Stimulated activated CD8-positive, alpha-beta memory T cell treated with anti-CD3 and anti-CD28 coated beads, Interleukin-15, amount 100 ng/mL, for 24 hours (primary cell): ENCODE data around the gene ST3GAL3.
"Not testable (repeated sequence)": the region's sequence is repeated elsewhere in the genome, so short reads cannot be mapped to it uniquely, and the experiment has no call there.

Experiments used
- DNase-seq: peaks from one replicate; pipeline ENCODE4 v3.0.0-alpha.2; 2020; ENCODE audit warnings: low read depth

The ST3GAL3 gene

DNA sequence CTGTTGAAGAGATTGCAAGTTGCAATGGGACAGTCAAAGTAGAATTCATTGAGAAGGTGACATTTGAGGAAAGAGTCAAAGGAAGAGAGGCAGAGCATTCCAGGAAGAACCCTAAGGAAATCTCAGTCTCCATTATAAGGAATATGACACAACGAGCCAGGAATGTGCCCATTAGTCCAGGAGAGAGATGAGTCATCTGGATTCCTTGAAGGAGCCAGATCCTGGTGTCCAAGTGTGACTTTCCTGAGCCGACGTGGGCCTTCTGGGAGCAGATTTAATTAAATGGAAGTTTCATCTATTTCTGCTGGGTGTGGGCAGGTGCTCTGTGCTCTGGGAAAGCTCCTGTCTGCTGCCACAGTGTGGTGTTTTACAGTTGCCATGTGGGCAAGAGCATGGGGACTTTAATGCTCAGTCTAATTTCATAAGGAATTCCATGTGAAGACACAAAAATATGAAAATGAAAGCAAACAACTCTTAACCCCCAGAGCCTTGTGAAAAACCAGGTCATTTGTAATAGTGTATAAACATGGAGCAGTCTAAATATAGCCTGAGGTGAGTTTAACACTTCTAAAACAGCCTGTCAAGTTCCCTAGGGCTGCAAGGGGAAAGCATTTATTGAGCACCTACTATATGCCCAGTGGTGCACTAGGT, 114.8 kb downstream of the ST3GAL3 start:
- DNase-seq = no peak

DNA sequence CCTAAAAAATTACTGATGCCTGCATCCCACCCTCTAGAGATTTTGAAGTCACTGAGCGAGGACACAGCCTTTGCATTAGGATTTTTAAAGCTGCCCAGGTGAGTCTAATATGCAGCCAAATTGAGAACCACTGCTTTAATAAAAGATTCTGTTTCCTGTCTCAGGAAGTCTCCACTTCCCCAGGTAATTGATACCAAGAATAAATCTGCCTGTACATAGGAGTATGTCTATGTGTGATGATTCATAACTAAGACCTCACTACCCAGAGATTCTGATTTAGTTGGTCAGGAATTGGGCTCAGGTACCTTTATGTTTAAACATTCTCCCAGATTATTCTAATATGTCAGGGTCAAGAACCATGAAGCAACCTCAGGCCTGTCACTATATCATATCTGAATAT, 117.5 kb downstream of the ST3GAL3 start:
- no peak for DNase-seq

DNA sequence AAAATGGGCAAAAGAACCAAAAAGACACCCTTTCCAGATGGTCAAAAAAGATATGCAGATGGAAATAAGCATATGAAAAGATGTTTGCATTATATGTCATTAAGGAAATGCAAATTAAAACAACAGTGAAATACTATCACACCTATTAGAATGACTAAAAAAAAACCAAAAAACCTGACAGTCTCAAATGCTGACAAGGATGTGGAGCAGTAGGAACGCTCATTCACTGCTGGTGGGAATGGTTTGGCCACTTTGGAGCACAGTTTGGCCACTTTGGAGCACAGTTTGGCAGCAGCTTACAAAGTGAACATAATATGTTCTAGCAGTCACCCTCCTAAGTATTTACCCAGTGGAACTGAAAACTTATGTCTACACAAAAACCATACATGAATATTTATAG, 121.2 kb downstream of the ST3GAL3 start:
- DNase-seq = no peak

DNA sequence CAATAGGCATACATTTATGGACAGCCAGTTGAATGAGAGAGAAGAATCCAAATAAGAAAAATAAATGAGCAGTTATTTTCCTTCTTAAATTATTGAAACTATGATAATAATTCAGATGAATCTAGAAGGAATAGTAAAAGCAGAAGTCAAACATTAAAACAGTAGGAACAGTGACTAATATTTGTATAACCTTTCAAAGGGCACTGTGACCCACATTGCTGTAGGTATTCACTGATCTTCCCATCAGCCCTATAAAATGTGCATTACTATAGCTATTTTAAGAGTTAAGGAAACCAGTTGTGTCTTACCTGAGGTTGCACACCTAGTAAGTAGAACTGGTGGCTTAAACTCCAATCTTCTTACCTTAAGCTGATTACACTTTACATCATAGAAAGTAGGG, 123.5 kb downstream of the ST3GAL3 start:
- DNase-seq = no peak

DNA sequence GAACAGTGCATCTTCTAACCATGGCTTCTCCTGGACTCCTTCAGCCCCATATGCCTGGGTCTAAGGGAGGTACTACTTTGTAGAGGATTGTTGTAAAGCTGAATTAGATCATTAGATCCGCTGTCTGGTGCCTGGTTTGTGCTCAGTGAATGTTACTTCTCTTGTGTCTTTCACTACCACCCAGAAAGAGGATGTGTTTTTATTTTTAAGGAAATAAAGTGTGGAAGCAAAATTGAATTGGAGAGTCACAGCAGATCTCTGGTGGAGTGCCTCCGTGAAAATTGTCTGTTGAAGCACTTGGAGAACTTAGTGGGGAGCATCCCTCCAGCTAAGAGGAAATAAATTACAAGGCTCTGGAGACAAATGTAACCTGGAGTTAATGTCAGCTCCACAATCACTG, 124.5 kb downstream of the ST3GAL3 start:
- no peak for DNase-seq

DNA sequence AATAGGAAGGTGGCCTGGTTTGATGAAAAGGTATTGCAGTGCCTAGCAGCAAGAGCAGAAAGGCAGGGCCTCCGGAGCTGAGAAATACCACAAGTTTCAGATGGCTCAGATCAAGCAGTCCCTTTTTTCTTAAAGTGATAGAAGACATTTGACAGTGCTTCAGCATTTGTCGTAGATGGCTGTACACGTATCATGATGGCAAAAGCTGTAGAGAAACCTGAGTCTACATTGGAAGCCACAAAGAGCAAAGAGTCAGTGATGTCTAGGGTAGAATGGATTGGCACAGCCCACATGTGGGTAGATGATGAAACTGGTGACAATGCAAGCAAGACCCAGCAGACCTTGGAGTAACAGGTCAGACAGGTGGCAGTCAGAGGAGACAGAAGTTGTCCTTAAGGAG, 124.9 kb downstream of the ST3GAL3 start:
- no peak for DNase-seq

DNA sequence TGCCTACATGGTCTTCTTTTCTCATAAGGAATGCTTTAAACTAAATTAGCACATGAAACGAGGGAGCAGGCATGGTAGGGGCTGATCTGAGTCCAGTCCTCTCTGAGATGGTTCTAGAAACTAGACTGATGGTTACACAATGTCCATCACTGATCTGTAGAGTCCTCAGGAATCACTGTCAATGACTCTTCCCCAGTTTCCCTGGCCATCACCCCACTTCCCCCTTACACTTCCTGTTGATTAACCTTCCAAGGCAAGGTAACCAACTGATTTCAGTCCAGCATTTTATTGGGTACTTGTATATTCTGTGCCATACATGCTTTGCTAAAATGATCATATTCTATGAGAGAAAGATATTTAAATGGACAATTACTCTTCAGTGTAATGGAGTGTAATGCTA, 125.7 kb downstream of the ST3GAL3 start:
- no peak for DNase-seq

DNA sequence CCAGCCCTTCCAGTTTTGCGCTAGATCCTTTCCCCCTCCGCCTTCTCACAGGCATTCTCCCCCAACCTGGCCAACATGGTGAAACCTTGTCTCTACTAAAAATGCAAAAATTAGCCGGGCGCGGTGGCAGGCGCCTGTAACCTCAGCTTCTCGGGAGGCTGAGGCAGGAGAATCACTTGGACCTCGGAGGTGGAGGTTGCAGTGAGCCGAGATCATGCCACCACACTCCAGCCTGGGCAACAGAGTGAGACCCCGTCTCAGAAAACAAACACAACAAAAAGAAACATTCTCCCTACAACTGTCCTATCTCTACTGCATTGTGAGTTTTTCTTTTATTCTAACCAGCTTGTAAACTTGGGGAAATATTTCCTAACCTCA, 126.6 kb downstream of the ST3GAL3 start:
- DNase-seq = not testable (repeated sequence)

DNA sequence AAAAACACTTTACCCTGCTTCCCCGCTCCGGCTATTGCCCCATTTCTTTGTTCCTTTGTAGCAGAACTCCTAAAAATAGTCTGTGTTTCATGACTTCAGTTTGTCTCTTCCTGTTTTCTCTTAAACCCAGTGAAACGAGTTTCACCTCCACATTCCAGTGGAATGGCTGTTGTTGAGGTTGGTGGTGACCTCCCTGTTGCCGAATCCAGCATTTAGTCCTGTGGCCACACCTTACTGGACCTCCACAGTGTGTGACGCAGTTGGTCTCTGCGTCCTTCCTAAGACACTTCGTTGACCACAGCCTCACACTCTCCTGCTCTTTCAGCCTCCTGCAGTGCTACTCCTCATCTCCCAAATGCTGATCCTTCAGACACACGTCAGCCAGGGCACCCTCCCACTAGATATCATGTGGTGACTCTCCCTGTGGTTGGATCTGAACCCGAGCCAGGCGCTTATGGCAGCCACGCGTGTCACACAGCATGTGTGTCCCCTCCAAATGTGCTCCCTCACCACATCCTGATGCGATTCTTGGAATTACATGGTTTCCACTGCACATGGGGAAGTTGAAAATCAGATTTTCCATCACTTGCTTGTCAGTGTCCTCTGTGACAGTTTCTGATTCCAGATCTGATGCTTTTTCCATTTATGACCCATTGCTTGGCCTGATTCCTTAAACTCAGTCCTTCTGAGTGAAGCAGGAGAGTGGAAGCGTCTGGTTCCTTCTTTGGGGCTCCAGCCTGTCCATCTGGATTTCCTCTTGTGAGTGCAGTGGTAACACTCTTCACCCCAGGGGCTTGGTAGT, 127.1 kb downstream of the ST3GAL3 start:
- no peak for DNase-seq

DNA sequence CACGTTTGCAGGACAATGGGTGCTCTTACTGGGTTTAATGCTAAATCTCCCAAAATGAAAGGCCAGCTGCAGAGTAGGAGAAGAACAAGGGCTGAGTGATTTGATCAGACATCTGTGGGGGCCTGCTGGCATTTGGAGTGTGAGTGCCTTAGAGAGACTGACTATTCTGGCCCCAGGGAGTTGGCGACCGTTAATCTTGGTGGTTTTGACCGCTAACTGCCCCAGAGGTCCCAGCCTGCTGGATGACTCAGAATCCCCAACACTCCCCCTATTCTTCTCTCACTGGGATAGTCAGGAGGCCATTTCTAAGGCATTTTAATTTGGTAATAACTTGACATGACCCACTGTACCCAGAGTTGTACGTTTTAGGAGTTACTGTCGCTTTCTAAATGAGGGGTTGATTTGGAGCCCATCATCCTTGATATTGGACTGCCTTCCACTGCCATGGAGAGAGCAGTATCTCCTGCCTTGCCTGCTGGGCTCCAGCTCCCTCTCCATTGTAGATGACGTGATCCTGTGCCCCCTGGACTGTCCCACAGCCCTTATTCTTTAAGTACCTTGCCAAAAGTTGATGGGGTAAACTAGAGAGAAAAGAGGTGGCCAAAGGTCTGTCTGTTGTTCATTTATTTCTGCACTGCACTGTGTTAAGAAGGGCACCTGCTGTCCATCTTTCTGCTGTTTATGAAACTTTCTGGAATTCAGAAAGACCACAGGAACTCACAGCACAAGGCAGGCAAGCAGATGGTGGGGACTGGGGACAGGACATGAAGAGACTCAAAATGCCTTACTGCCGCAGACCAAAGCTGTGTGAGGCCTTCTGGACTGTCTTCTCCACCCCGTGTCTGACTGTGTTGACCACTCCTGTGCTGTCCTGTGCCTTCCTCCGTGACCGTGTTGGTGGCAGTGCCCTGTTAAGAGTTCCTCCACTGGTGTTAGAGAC, 128.0 kb downstream of the ST3GAL3 start:
- DNase-seq = no peak

DNA sequence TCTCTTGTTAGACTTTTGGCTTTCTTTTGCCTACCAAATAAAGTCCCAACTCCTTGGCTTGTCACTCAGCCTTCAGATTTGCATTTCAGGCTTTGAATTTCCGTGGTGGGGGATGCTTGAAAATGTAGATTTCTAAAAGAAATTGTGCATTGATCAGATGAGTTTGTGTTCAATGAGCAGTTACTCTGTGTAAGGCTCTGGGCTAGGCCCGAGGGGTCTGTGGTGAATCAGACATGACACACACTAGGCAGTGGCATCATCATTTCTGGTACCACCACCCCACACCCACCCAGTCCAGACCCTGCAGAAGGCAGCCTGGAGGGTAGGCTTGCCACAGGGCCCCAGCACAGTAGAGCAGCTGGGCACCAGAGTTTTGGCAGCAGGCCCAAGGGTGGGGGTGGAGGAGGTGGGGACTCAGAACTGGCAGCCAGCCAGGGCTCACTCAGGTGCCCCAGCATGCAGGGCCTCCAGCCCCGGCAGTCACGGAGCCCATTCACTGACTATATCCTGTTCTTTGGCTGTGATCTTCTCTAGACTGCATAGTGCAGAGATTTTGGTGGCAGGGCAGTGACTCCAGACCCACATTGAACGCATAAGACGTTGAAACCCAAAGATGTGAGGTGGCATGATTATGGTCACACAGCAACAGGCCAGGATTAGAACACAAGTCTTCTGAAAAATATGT, 129.1 kb downstream of the ST3GAL3 start:
- DNase-seq = peak; percentile 37

DNA sequence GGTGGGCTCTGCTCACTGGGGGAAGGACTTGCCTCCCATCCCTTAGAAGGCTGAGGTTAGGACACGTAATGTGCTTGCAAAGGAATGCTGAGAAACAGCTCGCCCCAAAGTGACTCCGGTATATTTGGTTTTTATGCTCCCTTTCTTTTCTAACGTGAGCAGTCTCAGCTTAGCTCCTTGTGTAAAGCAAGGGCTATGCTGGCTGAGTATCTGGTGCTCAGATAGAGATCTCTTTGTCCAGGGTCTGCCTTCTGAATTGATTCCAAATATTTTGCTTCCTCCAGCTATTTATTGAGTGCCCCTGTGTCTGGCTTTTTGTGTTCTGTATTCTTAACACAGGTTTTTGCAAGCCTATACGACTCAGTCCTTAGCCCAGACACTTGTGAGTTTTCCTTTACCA, 131.7 kb downstream of the ST3GAL3 start:
- DNase-seq = no peak

DNA sequence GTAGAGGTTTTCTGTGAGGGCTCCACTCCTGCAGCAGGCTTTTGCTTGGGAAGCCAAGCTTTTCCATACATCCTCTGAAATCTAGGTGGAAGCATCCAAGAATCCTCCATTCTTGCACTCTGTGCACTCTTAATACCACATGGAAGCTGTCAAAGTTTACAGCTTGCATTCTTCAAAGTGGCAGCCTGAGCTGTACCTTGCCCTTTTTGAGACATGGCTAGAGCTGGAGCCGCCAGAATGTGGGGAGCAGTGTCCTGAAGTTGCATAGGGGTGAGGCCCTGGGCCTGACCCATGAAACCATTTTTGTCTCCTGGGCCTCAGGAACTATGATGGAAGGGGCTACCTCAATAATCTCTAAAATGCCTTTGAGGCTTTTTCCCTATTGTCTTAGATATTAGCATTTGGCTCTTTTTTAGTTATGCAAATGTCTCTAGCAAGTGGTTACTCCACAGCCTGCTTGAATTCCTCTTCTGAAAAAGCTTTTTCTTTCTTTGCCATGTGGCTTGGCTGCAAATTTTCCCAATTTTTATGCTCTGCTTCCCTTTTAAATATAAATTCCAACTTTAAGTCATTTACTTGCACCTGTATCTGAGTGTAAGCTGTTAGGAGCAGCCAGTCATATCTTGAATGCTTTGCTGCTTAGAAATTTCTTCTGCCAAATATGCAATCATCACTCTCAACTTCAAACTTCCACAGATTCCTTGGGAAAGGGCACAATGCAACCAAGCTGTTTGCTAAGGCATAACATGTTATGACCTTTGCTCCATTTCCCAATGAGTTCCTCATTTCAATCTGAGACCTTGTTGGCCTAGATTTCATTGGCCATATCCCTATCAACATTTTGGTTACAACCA, 134.2 kb downstream of the ST3GAL3 start:
- DNase-seq = no peak

DNA sequence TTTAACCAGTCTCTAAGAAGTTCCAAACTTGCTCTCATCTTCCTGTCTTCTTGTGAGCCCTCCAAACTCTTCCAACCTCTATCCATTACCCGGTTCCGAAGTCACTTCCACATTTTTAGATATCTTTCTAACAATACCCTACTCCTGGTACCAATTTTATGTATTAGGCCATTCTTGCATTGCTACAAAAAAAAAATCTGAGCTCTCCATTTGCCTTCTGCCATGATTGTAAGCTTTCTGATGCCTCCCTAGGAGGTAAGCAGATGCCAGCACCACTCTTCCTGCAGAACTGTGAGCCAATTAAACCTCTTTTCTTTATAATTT, 134.8 kb downstream of the ST3GAL3 start:
- DNase-seq = no peak

DNA sequence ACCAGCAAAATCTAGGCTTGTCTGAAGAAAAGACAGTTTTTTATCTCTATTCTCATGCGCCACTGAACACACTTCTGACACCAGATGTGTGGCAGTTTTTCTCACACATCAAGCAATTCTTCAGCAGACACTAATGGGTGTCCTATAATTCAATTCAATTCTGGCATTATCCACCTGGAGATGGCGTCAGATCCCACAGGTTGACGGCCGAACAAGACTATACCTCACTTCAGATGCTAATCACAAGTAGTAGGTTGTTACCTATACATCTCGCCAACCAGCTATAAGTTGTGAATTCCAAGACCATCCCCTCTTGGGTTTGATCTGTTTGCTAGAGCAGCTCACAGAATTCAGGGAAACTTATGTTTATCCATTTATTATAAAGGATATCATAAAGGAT, 136.3 kb downstream of the ST3GAL3 start:
- DNase-seq = no peak

DNA sequence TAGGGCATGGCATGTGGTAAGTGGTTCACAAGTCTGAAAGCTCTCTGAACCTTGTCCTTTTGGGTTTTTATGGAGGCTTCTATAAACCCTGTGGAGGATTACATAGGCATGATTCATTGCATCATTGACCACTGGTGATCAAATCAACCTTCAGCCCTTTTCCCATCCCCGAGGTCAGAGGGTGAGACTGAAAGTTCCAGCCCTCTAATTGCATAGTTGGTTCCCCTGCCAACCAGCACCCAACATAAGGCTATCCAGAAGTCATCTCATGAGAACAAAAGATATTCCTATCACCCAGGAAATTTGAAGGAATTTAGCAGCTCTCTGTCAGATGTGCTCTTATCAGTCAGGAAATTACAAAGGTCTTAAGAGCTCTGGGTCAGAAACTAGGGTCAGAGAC, 136.8 kb downstream of the ST3GAL3 start:
- DNase-seq = no peak

DNA sequence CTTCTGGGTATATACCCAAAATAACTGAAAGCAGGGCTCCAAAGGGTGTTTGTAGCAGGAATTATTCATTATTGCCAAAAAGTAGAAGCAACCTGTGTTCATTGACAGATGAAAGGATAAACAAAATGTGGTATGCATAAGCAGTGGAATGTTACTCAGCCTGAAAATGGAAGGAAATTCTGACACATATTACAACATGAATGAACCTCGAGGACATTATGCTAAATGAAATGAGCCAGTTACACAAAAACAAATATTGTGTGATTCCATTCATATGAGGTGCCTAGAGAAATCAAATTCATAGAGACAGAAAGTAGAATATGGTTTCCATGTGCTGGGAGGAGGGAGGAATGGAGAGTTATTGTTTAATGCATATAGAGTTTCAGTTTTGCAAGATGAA, 140.0 kb downstream of the ST3GAL3 start:
- no peak for DNase-seq

DNA sequence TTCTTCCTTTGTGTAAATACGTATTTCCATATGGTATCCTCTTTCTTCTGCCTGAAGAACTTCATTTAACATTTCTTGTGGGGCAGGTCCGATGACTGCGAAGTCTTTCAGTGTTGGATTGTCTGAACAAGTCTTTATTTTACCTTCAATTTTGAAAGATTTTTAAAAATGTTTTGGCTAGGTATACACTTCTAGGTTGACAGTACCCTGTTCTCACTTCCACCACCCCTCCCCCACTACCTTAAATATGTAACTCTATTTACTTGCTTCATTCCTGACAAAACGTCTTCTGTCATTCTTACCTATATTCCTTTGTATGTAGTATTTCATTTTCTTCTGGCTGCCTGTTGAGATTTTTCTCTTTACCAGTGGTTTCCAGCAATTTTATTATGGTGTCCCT, 140.5 kb downstream of the ST3GAL3 start:
- no peak for DNase-seq

DNA sequence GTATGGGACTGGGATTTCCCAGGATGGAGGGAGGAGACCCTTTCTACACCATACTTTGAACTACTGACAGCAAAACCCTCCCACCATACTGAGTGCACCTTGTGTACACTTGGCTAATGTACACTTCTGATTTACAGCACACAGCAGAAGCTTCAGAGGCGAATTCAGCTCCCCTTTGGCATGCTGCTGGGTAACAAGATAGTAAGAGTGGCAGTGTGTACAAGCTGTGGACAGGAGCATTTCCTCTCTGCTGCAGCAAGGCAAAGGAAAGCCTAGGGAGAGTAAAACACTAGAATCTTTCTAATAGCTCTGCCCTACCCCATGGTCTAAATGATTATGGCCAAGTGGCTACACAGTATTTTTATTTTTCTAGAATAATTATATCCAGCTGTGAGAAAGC, 142.3 kb downstream of the ST3GAL3 start:
- DNase-seq = no peak

DNA sequence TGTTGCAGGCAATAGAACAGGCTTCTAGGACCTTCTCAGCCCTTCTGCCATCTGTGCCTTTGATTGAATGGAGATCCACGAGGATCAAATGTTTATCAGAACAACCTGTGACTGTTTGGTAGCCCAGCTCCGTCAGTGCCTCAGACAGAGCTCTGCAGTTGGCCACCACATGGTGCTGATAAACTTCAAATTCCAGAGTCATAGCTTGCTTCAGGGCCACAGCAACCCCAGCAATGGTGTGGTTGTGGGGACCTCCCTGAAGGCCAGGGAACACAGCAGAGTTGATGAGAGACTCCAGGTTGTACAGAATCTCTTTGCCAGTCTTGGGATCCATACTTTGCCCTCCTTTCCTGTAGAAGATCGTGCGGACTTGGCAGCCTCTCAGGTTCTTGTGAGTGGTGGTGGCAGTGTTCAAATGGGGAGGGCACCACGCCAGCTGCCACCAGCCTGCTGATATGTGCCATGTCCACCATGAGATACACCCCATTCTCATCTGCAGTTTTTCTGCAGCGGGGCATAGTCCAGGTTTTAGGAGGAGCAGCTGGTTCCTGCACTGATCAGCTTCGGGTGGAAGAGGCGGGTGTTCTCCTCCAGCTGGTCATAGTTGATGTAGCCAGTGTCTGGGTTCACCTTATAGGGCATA, 143.4 kb downstream of the ST3GAL3 start:
- DNase-seq = no peak
